Astrocyte (in vitro differentiated cells and primary cell): ENCODE measurements around the gene CMSS1. TPM values are rescaled to one million over a fixed set of nuclear protein-coding genes. Genes with fewer than 3 reads are reported as not detected.
A peak's percentile ranks its signal among the peaks of the same experiment; 100 is the strongest.

Experiments
- DNase-seq: peaks from one replicate; pipeline ENCODE4 v3.0.0-alpha.2; 2010; ENCODE audit warnings: low read depth
- FAIRE-seq: peaks from 2 replicates; lab custom pipeline; 2011; peaks lifted over from hg19 to GRCh38; lab: Jason Lieb, UNC
- H2AFZ ChIP-seq: 2 replicates; pipeline ENCODE4 v1.6.0; 2012; ENCODE audit warnings: low read depth, low read length, inconsistent platforms
- H3K27ac ChIP-seq: 2 replicates; pipeline ENCODE4 v1.5.1; 2011; ENCODE audit warnings: low read depth, low read length, inconsistent platforms
- H3K27me3 ChIP-seq: 2 replicates; pipeline ENCODE4 v1.6.0; 2011; ENCODE audit warnings: low read length, inconsistent platforms; ENCODE audit not compliant: insufficient read depth
- H3K36me3 ChIP-seq: 2 replicates; pipeline ENCODE4 v1.5.1; 2011; ENCODE audit warnings: low read length, inconsistent platforms; ENCODE audit not compliant: insufficient read depth
- H3K4me1 ChIP-seq: 2 replicates; pipeline ENCODE4 v1.5.1; 2011; ENCODE audit warnings: low read length, inconsistent platforms; ENCODE audit not compliant: insufficient read depth
- H3K4me2 ChIP-seq: 2 replicates; pipeline ENCODE4 v1.6.0; 2012; ENCODE audit warnings: low read length, inconsistent platforms
- H3K4me3 ChIP-seq: 2 replicates; pipeline ENCODE4 v1.5.1; 2011; ENCODE audit warnings: low read depth, mild to moderate bottlenecking, low read length, inconsistent platforms; ENCODE audit not compliant: insufficient read depth
- H3K79me2 ChIP-seq: 2 replicates; pipeline ENCODE4 v1.6.0; 2012; ENCODE audit warnings: mild to moderate bottlenecking, low read length, inconsistent platforms; ENCODE audit not compliant: insufficient read depth
- H3K9ac ChIP-seq: 2 replicates; pipeline ENCODE4 v1.6.0; 2012; ENCODE audit warnings: mild to moderate bottlenecking, low read length, inconsistent platforms
- H3K9me3 ChIP-seq: 2 replicates; pipeline ENCODE4 v1.5.1; 2012; ENCODE audit warnings: low read depth, mild to moderate bottlenecking, low read length, inconsistent platforms; ENCODE audit not compliant: insufficient read depth
- H4K20me1 ChIP-seq: 2 replicates; pipeline ENCODE4 v1.6.0; 2012; ENCODE audit warnings: low read length, inconsistent platforms; ENCODE audit not compliant: insufficient read depth
- H3K27ac Mint-ChIP-seq: one replicate; pipeline ENCODE4 v1.8.0; 2021; ENCODE audit warnings: mild to moderate bottlenecking, mixed read lengths; ENCODE audit not compliant: unreplicated experiment
- H3K27me3 Mint-ChIP-seq: one replicate; pipeline ENCODE4 v1.8.0; 2021; ENCODE audit warnings: low read depth, mixed read lengths; ENCODE audit not compliant: unreplicated experiment
- H3K36me3 Mint-ChIP-seq: one replicate; pipeline ENCODE4 v1.8.0; 2021; ENCODE audit warnings: low read depth, mixed read lengths; ENCODE audit not compliant: unreplicated experiment
- H3K4me1 Mint-ChIP-seq: one replicate; pipeline ENCODE4 v1.8.0; 2021; ENCODE audit warnings: low read depth, mixed read lengths; ENCODE audit not compliant: unreplicated experiment
- H3K4me3 Mint-ChIP-seq: one replicate; pipeline ENCODE4 v1.8.0; 2021; ENCODE audit warnings: mild to moderate bottlenecking, moderate library complexity, mixed read lengths; ENCODE audit not compliant: unreplicated experiment
- H3K9me3 Mint-ChIP-seq: one replicate; pipeline ENCODE4 v1.8.0; 2021; ENCODE audit warnings: mild to moderate bottlenecking, mixed read lengths; ENCODE audit not compliant: unreplicated experiment
- CTCF ChIP-seq: IDR thresholded peaks from 2 replicates; pipeline ENCODE4 v1.5.1; 2011; ENCODE audit warnings: low read depth, mild to moderate bottlenecking, inconsistent platforms, low read length, moderate library complexity; ENCODE audit not compliant: insufficient read depth
- EZH2 ChIP-seq: IDR thresholded peaks from 2 replicates; pipeline ENCODE4 v1.6.1; 2012; ENCODE audit warnings: mild to moderate bottlenecking, low read length, inconsistent platforms; ENCODE audit not compliant: insufficient read depth
- total RNA-seq: library from RNA; stranded (reverse); gene quantifications from 2 replicates; pipeline ENCODE4 v1.2.1, GENCODE V29; 2021

Gene CMSS1
- total RNA-seq, 1 donor from 2014 or later, result 12.5 TPM

GRCh38 chr3:100040451-100041225 is 223.0 kb downstream of the CMSS1 start:
- Histone ChIP-seq H3K27me3 (no peaks in the 10 kb centered on the region), H3K9ac (peak overlapping the region; percentile 82), H3K4me3 (no peak overlapping the region), H3K36me3 (no peaks in the 10 kb centered on the region), H3K27ac (peak overlapping the region; percentile 97), H4K20me1 (no peaks in the 10 kb centered on the region), H2AFZ (no peak overlapping the region), H3K79me2 (no peaks in the 10 kb centered on the region), H3K4me2 (peak overlapping the region; percentile 62), H3K9me3 (no peaks in the 10 kb centered on the region), H3K4me1 (peaks cover 38% of the 10 kb centered on the region)
- no peaks in the 10 kb centered on the region for H3K36me3 Mint-ChIP-seq
- FAIRE-seq (peak; percentile 81), DNase-seq (peak; percentile 87)
- peaks cover 61% of the 10 kb centered on the region for H3K4me1 Mint-ChIP-seq
- H3K9me3 Mint-ChIP-seq, result no peaks in the 10 kb centered on the region
- peak overlapping the region; percentile 96 for H3K27ac Mint-ChIP-seq
- peak overlapping the region; percentile 4 for H3K4me3 Mint-ChIP-seq
- no peaks in the 10 kb centered on the region for H3K27me3 Mint-ChIP-seq
- TF ChIP-seq CTCF, result no peak
- no peak for TF ChIP-seq EZH2

- Histone ChIP-seq H3K27ac (peak overlapping the region; percentile 97), H3K79me2 (no peaks in the 10 kb centered on the region), H3K36me3 (no peaks in the 10 kb centered on the region), H3K4me3 (no peak overlapping the region), H2AFZ (no peak overlapping the region), H3K9me3 (no peaks in the 10 kb centered on the region), H3K27me3 (no peaks in the 10 kb centered on the region), H3K4me2 (peak overlapping the region; percentile 62), H4K20me1 (no peaks in the 10 kb centered on the region), H3K9ac (peak overlapping the region; percentile 82), H3K4me1 (peaks cover 43% of the 10 kb centered on the region)
- Mint-ChIP-seq H3K9me3 (no peaks in the 10 kb centered on the region), H3K27ac (peak overlapping the region; percentile 96), H3K27me3 (no peaks in the 10 kb centered on the region), H3K36me3 (no peaks in the 10 kb centered on the region), H3K4me3 (no peak overlapping the region), H3K4me1 (peaks cover 64% of the 10 kb centered on the region)
- DNase-seq (peak; percentile 90), FAIRE-seq (peak; percentile 94)
- TF ChIP-seq EZH2 (no peak), CTCF (no peak)
Observed at GRCh38 chr3:100041328-100041749, 223.7 kb downstream of the CMSS1 start.
